H1 (cell line): ENCODE data around the gene CNOT8. TPM values are rescaled to one million over a fixed set of nuclear protein-coding genes. Genes with fewer than 3 reads are reported as not detected.

Source experiments
- CTCF ChIA-PET: fragments of 300-600 bp; sonication (Branson Sonifier 250); formaldehyde crosslinking; loops from one replicate; lab custom pipeline; 2021; ENCODE audit not compliant: partially characterized antibody; lab: Charles Lee
- POLR2A ChIA-PET: fragments of 300-600 bp; sonication (Branson Sonifier 250); formaldehyde crosslinking; loops from one replicate; lab custom pipeline; 2021; ENCODE audit warnings: inconsistent platforms; ENCODE audit not compliant: partially characterized antibody; lab: Charles Lee
- DNase-seq, 2 experiments: peaks; one replicate each; pipeline versions ENCODE4 v3.0.0 to v3.0.0-alpha.2; 2010 to 2022; ENCODE audit warnings: low spot score in 2 of 2, low read depth in 1 of 2, mixed read lengths in 1 of 2
- FAIRE-seq: peaks from 2 replicates; lab custom pipeline; 2011; peaks lifted over from hg19 to GRCh38; lab: Jason Lieb, UNC
- H2AFZ ChIP-seq: 2 replicates; pipeline ENCODE4 v1.8.1; 2012; ENCODE audit warnings: low read length, inconsistent platforms
- H2AK5ac ChIP-seq: 2 replicates; pipeline ENCODE4 v1.6.1; 2013; ENCODE audit warnings: low read depth, low read length
- H2BK120ac ChIP-seq: replicated peaks from 2 replicates; pipeline ENCODE3; 2013; ENCODE audit warnings: low read depth, low read length, inconsistent platforms
- H2BK12ac ChIP-seq: 2 replicates; pipeline ENCODE4 v1.6.1; 2013; ENCODE audit warnings: low read depth, low read length
- H2BK15ac ChIP-seq: 2 replicates; pipeline ENCODE4 v1.6.1; 2013; ENCODE audit warnings: low read length
- H2BK20ac ChIP-seq: 2 replicates; pipeline ENCODE4 v1.6.1; 2013; ENCODE audit warnings: low read length
- H2BK5ac ChIP-seq: 2 replicates; pipeline ENCODE4 v1.6.1; 2013; ENCODE audit warnings: low read depth, low read length
- H3K14ac ChIP-seq: 2 replicates; pipeline ENCODE4 v1.6.1; 2013; ENCODE audit warnings: inconsistent platforms; ENCODE audit not compliant: insufficient read length
- H3K18ac ChIP-seq: 2 replicates; pipeline ENCODE4 v1.6.1; 2013; ENCODE audit warnings: low read length; ENCODE audit errors: extremely low read depth
- H3K23ac ChIP-seq: 2 replicates; pipeline ENCODE4 v1.6.1; 2013; ENCODE audit warnings: inconsistent platforms; ENCODE audit not compliant: insufficient read length
- H3K23me2 ChIP-seq: 2 replicates; pipeline ENCODE4 v1.6.1; 2013; ENCODE audit warnings: low read depth, low read length
- H3K27ac ChIP-seq: 2 replicates; pipeline ENCODE4 v1.6.1; 2011; ENCODE audit warnings: low read depth, low read length, inconsistent platforms
- H3K27me3 ChIP-seq, 4 experiments: replicated peaks in 1 of 4; 1 replicate in 1 of 4; 2 replicates in 3 of 4; pipeline versions ENCODE4 v1.6.1 to v1.8.1; 2011 to 2013; ENCODE audit warnings: low read length in 3 of 4, mild to moderate bottlenecking in 3 of 4, inconsistent platforms in 2 of 4, mixed read lengths in 2 of 4, moderate library complexity in 1 of 4; ENCODE audit not compliant: control insufficient read depth in 3 of 4, insufficient read depth in 3 of 4; ENCODE audit errors: extremely low read depth in 1 of 4
- H3K36me3 ChIP-seq, 4 experiments: 2 replicates each; pipeline versions ENCODE4 v1.6.1 to v1.8.1; 2011 to 2013; ENCODE audit warnings: mild to moderate bottlenecking in 4 of 4, low read length in 3 of 4, moderate library complexity in 2 of 4, control low read depth in 1 of 4, inconsistent platforms in 1 of 4; ENCODE audit not compliant: insufficient read depth in 4 of 4, control insufficient read depth in 2 of 4
- H3K4ac ChIP-seq: replicated peaks from 2 replicates; pipeline ENCODE3; 2013; ENCODE audit warnings: low read length, low read depth, mixed read lengths, inconsistent platforms; ENCODE audit not compliant: insufficient read length
- H3K4me1 ChIP-seq, 4 experiments: replicated peaks in 1 of 4; 1 replicate in 1 of 4; 2 replicates in 3 of 4; pipeline versions ENCODE4 v1.6.1 to v1.8.1; 2011 to 2013; ENCODE audit warnings: low read length in 3 of 4, inconsistent platforms in 2 of 4, mixed read lengths in 1 of 4; ENCODE audit not compliant: insufficient read depth in 4 of 4, control insufficient read depth in 3 of 4
- H3K4me2 ChIP-seq, 2 experiments: 2 replicates each; pipeline versions ENCODE4 v1.6.1 to v1.8.1; 2011 to 2013; ENCODE audit warnings: low read depth in 2 of 2, low read length in 2 of 2, control low read depth in 1 of 2, inconsistent platforms in 1 of 2, mild to moderate bottlenecking in 1 of 2; ENCODE audit not compliant: insufficient read depth in 1 of 2
- H3K4me3 ChIP-seq, 4 experiments: fragments of 200-600, 300-600 bp in 1 of 4; sonication (generic), shearing (Covaris generic), sonication (Bioruptor Twin) in 1 of 4; 2 replicates each; pipeline versions ENCODE4 v1.5.1 to v1.8.1; 2011 to 2016; ENCODE audit warnings: low read length in 4 of 4, low read depth in 3 of 4, control low read depth in 2 of 4, inconsistent platforms in 2 of 4, mild to moderate bottlenecking in 2 of 4, mixed read lengths in 1 of 4, moderate library complexity in 1 of 4; ENCODE audit not compliant: insufficient read depth in 2 of 4; ENCODE audit errors: extremely low read depth in 1 of 4
- H3K56ac ChIP-seq: replicated peaks from 2 replicates; pipeline ENCODE3; 2013; ENCODE audit warnings: low read depth, mild to moderate bottlenecking, mixed read lengths, low read length, inconsistent platforms; ENCODE audit not compliant: insufficient read length
- H3K79me1 ChIP-seq: 2 replicates; pipeline ENCODE4 v1.6.1; 2013; ENCODE audit warnings: low read depth, low read length, control low read depth
- H3K79me2 ChIP-seq, 2 experiments: 2 replicates each; pipeline versions ENCODE4 v1.6.1 to v1.8.1; 2012 to 2013; ENCODE audit warnings: low read length in 2 of 2, mild to moderate bottlenecking in 2 of 2, inconsistent platforms in 1 of 2; ENCODE audit not compliant: insufficient read depth in 2 of 2, control insufficient read depth in 1 of 2
- H3K9ac ChIP-seq, 4 experiments: replicated peaks in 1 of 4; 1 replicate in 1 of 4; 2 replicates in 3 of 4; pipeline versions ENCODE4 v1.6.1 to v1.8.1; 2011 to 2013; ENCODE audit warnings: low read depth in 3 of 4, low read length in 3 of 4, control low read depth in 2 of 4, mild to moderate bottlenecking in 2 of 4, moderate library complexity in 2 of 4, inconsistent platforms in 1 of 4; ENCODE audit errors: extremely low read depth in 1 of 4
- H3K9me3 ChIP-seq, 2 experiments: 2 replicates each; pipeline versions ENCODE4 v1.6.1 to v1.8.1; 2012 to 2013; ENCODE audit warnings: mild to moderate bottlenecking in 2 of 2, moderate library complexity in 2 of 2, control low read depth in 1 of 2, inconsistent platforms in 1 of 2, low read depth in 1 of 2, low read length in 1 of 2, mixed read lengths in 1 of 2; ENCODE audit not compliant: insufficient read depth in 2 of 2
- H4K20me1 ChIP-seq, 2 experiments: replicated peaks in 1 of 2; 2 replicates each; pipeline versions ENCODE3 to v1.8.1; 2011 to 2013; ENCODE audit warnings: inconsistent platforms in 2 of 2, low read length in 2 of 2, mild to moderate bottlenecking in 1 of 2; ENCODE audit not compliant: insufficient read depth in 2 of 2, control insufficient read depth in 1 of 2
- H4K5ac ChIP-seq: 2 replicates; pipeline ENCODE4 v1.6.1; 2013; ENCODE audit warnings: low read length, low read depth, mixed read lengths, inconsistent platforms; ENCODE audit not compliant: insufficient read length
- H4K8ac ChIP-seq: 2 replicates; pipeline ENCODE4 v1.8.0; 2013; ENCODE audit warnings: mild to moderate bottlenecking, moderate library complexity, low read length, inconsistent platforms; ENCODE audit not compliant: insufficient read depth; ENCODE audit errors: extremely low read depth
- H4K91ac ChIP-seq: replicated peaks from 2 replicates; pipeline ENCODE3; 2013; ENCODE audit warnings: low read length, mixed read lengths, inconsistent platforms; ENCODE audit not compliant: insufficient read length
- ATF3 ChIP-seq: IDR thresholded peaks from 2 replicates; pipeline ENCODE4 v1.6.1; 2011; ENCODE audit warnings: low read depth, mild to moderate bottlenecking, low read length; ENCODE audit not compliant: insufficient read depth
- CREB1 ChIP-seq: IDR thresholded peaks from 2 replicates; pipeline ENCODE4 v1.6.1; 2012; ENCODE audit warnings: inconsistent platforms
- E2F6 ChIP-seq: IDR thresholded peaks from 2 replicates; pipeline ENCODE4 v1.6.1; 2012; ENCODE audit warnings: inconsistent platforms
- EZH2 ChIP-seq: fragments of 200-600 bp; sonication (generic); IDR thresholded peaks from 2 replicates; pipeline ENCODE4 v1.7.1; 2012; ENCODE audit warnings: low read depth, mild to moderate bottlenecking, moderate library complexity, low read length, inconsistent platforms; ENCODE audit not compliant: severe bottlenecking
- GTF2F1 ChIP-seq: IDR thresholded peaks from 2 replicates; pipeline ENCODE4 v1.6.1; 2012; ENCODE audit warnings: low read depth, low read length, improper control_type of control experiment, borderline replicate concordance
- HDAC2 ChIP-seq, 2 experiments: fragments of 300-600 bp in 1 of 2; sonication (generic) in 1 of 2; IDR thresholded peaks; 2 replicates each; pipeline ENCODE4 v1.6.1; 2011 to 2012; ENCODE audit warnings: low read depth in 2 of 2, low read length in 2 of 2, mild to moderate bottlenecking in 2 of 2, moderate library complexity in 2 of 2, borderline replicate concordance in 1 of 2, inconsistent platforms in 1 of 2
- MAX ChIP-seq: IDR thresholded peaks from 2 replicates; pipeline ENCODE4 v1.6.1; 2012; ENCODE audit warnings: inconsistent platforms
- POLR2AphosphoS5 ChIP-seq: IDR thresholded peaks from 2 replicates; pipeline ENCODE4 v1.6.1; 2011; ENCODE audit warnings: low read depth, low read length
- RAD21 ChIP-seq, 2 experiments: IDR thresholded peaks in 1 of 2; conservative IDR thresholded peaks in 1 of 2; 2 replicates each; pipeline ENCODE4 v1.6.1; 2011; ENCODE audit warnings: low read depth in 2 of 2, low read length in 2 of 2, improper control_type of control experiment in 1 of 2, inconsistent platforms in 1 of 2, mild to moderate bottlenecking in 1 of 2, moderate library complexity in 1 of 2
- RBBP5 ChIP-seq: IDR thresholded peaks from 2 replicates; pipeline ENCODE4 v1.7.1; 2012; ENCODE audit warnings: low read depth, mild to moderate bottlenecking, inconsistent platforms, low read length, moderate library complexity, borderline replicate concordance
- YY1 ChIP-seq: IDR thresholded peaks from 2 replicates; pipeline ENCODE4 v1.6.1; 2011; ENCODE audit warnings: low read depth, mild to moderate bottlenecking, low read length
- ZNF274 ChIP-seq: IDR thresholded peaks from 2 replicates; pipeline ENCODE4 v1.7.0; 2012; ENCODE audit warnings: low read length, borderline replicate concordance; ENCODE audit errors: extremely low read depth
- WGBS, 2 experiments: shearing (Covaris generic) in 1 of 2; methylation state at CpG; one replicate each; pipeline versions ENCODE4 v1.1.6 to v1.1.7; 2013 to 2015; ENCODE audit warnings: low lambda C conversion rate in 2 of 2, mixed read lengths in 2 of 2, inconsistent platforms in 1 of 2, low coverage in 1 of 2, missing lambda C conversion rate in 1 of 2; ENCODE audit not compliant: insufficient replicate concordance in 2 of 2, insufficient coverage in 1 of 2, insufficient read length in 1 of 2; ENCODE audit errors: extremely low coverage in 1 of 2, missing lambda C conversion rate in 1 of 2; 5-methylcytosine and 5-hydroxymethylcytosine counted together
- polyA plus RNA-seq, 7 experiments: library from polyadenylated mRNA; depleted of rRNA in 3 of 7; stranded (reverse) in 5 of 7; unstranded in 2 of 7; fragments of >200 nt in 5 of 7; fragments of 200-250 nt in 2 of 7; gene quantifications; 1 replicate in 5 of 7; 2 replicates in 1 of 7; 4 replicates in 1 of 7; pipeline versions ENCODE4 v1.2.1 to v1.2.3, GENCODE V29; 2011 to 2013; ENCODE audit warnings: missing spikeins in 2 of 7, mixed read lengths in 2 of 7
- total RNA-seq: library from RNA; stranded (reverse); fragmentation: NEBNext Ultra II Directional; extraction: Animal tissue kit (Norgen Biotek cat#: 25700); gene quantifications from 2 replicates; pipeline ENCODE4 v1.2.1, GENCODE V29; 2021

Gene CNOT8
- total and polyA plus RNA-seq, 2 of the 8 experiments (the other 6 are each of a cell fraction or from before 2014, with no cell fraction given) = 36.4 to 62.9 TPM

- H3K18ac ChIP-seq = no peak overlapping the region
- no peaks in the 10 kb centered on the region for H3K23me2 ChIP-seq
- H2BK12ac ChIP-seq = no peak overlapping the region
- no peak overlapping the region for H3K14ac ChIP-seq
- no peak overlapping the region for H2BK20ac ChIP-seq
- H3K79me1 ChIP-seq = peaks cover 5% of the 10 kb centered on the region
- H3K4me3 ChIP-seq = no peak overlapping the region
- no peaks in the 10 kb centered on the region for H3K4me1 ChIP-seq
- POLR2A ChIA-PET = no interaction called here
- H3K56ac ChIP-seq = no peak overlapping the region
- no peak overlapping the region for H3K23ac ChIP-seq
- 91% methylated on average over 7 of the region's 7 CpGs; no CpG with 5 or more reads in 1 of the 2 experiments for WGBS, 2 experiments
- H2BK120ac ChIP-seq = no peak overlapping the region
- no peaks in the 10 kb centered on the region for H3K27me3 ChIP-seq
- no peak overlapping the region for H4K5ac ChIP-seq
- no peak overlapping the region for H3K4ac ChIP-seq
- no peak overlapping the region for H2BK5ac ChIP-seq
- no peak overlapping the region for H3K4me2 ChIP-seq
- H4K91ac ChIP-seq = no peak overlapping the region
- no peak overlapping the region for H2BK15ac ChIP-seq
- peaks cover 44 to 89% (median 75%) of the 10 kb centered on the region in 4 experiments for H3K36me3 ChIP-seq
- H2AFZ ChIP-seq = no peak overlapping the region
- H3K27ac ChIP-seq = no peak overlapping the region
- H4K8ac ChIP-seq = no peak overlapping the region
- DNase-seq (no peak), FAIRE-seq (no peak)
- CTCF ChIA-PET = interaction anchor here (0.5 to 2.8 kb wide), 10 partner anchors 9 to 163 kb away, joined by 3 to 11 read pairs (median 4); no protein-coding TSS in a partner anchor
- no peaks in the 10 kb centered on the region for H3K9me3 ChIP-seq
- peaks cover 0 to 11% of the 10 kb centered on the region in 2 experiments; a peak in 2 of 4 replicates for H3K79me2 ChIP-seq
- H2AK5ac ChIP-seq = no peak overlapping the region
- peaks cover 5 to 20% of the 10 kb centered on the region in 2 experiments for H4K20me1 ChIP-seq
- H3K9ac ChIP-seq = no peak overlapping the region
- no peak for TF ChIP-seq POLR2AphosphoS5
- TF ChIP-seq HDAC2 (IDR thresholded peaks at IDR 0.05; ENCODE audit: borderline replicate concordance in 1 of 2, low read depth in 2 of 2, low read length in 2 of 2) = no peak
- no peak for TF ChIP-seq YY1
- no peak for TF ChIP-seq ATF3
- no peak for TF ChIP-seq RBBP5
- TF ChIP-seq E2F6 = no peak
- TF ChIP-seq EZH2 = no peak
- no peak for TF ChIP-seq MAX
- no peak for TF ChIP-seq GTF2F1
- no peak for TF ChIP-seq ZNF274
- no peak for TF ChIP-seq RAD21 (IDR thresholded peaks at IDR 0.05 in 1 of 2, conservative IDR thresholded peaks at IDR 0.05 in 1 of 2; ENCODE audit: low read depth in 2 of 2, low read length in 2 of 2)
- TF ChIP-seq CREB1 = no peak
Measured at GRCh38 chr5:154811239-154811638, 47.2 kb upstream of the CNOT8 start.
